ENCODE results near the gene KRT37.
"Not testable (repeated sequence)": the region's sequence is repeated elsewhere in the genome, so short reads cannot be mapped to it uniquely, and the experiment has no call there.

KRT37 gene

DNA sequence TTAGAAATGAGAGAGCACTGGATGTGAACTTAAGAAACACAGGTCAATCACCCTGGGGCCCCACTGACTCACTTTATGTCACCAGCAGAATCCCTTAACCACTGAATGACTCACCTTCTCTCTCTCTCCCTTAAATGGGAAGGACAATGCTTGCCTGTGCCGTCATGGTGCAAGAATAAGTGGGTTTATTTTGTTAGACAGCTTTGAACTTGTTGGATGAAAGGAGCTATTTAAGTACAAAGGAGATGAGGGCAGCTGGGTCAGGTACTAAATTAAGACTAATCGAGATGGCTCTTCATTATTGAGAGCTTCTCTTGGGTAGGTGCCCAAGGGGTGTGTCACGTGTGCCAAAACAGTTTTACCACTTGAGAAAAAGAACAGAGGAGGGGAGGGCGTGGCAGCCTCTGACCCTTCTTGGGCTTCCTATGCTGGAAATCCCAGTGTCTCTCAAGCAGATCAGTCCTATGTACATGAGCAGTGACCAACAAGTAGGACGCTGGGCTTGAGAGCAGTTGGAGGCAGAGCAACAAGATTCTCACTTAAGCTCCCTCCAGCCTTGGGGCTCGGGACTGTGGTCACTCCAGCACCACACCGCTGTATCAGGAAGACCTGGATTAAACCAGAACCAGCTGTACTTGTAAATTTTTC is 20.2 kb downstream of the KRT37 start:
- DNase-seq (ENCODE audit: low spot score): no peak

- no peak for DNase-seq (ENCODE audit: low spot score)
Observed at GRCh38 chr17:41403404-41404023, 20.9 kb downstream of the KRT37 start.

- no peak for DNase-seq (ENCODE audit: low spot score)
Observed at GRCh38 chr17:41402161-41402560, 22.2 kb downstream of the KRT37 start.

- DNase-seq (ENCODE audit: low spot score): no peak
Observed at GRCh38 chr17:41396996-41397660, 27.3 kb downstream of the KRT37 start, which contains the start of gene KRT31. KRT31 (minus strand) TSS chr17:41397608; CDS start chr17:41397539, 69 bp downstream.

DNA sequence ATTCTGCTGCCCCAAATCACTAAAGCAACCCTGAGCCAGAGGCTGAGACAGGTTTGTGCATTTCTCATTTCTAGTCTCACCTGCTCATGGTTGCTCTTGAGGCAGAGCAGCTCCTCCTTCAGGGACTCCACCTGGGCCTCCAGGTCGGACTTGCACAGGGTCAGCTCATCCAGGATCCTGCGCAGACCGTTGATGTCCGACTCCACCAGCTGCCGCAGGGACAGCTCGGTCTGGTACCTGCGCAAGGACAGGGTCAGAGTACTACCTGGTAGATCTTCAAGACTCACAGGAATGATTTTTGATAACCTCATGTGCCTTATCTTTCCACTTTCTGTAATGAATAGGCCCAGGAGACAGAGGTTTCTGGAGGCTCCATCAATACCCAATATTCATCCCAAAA is 28.0 kb downstream of the KRT37 start:
- DNase-seq (ENCODE audit: low spot score): no peak

DNA sequence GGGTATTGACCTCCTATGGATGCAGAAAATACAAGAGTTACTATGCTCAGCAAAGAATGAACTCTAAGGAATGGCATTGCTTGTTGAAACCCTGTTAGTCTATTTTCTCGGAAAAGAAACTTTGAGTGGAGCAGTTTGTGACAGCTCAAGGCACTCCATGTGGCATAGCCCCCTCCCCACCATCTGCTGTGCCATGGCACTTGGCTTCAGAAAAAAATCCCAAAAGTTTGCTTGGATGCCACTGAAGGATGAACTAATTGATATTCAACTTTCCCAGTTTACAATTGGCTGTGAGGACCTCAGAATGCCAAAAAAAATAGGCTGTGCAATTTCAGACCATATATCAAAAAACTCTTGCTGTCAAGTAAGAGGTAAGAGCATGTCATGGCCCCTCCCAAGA is 28.8 kb downstream of the KRT37 start:
- DNase-seq (ENCODE audit: low spot score): no peak

GRCh38 chr17:41395044-41395443 is 29.3 kb downstream of the KRT37 start:
- DNase-seq (ENCODE audit: low spot score): not testable (repeated sequence)

GRCh38 chr17:41394254-41394996 is 30.0 kb downstream of the KRT37 start:
- DNase-seq (ENCODE audit: low spot score): no peak

DNA sequence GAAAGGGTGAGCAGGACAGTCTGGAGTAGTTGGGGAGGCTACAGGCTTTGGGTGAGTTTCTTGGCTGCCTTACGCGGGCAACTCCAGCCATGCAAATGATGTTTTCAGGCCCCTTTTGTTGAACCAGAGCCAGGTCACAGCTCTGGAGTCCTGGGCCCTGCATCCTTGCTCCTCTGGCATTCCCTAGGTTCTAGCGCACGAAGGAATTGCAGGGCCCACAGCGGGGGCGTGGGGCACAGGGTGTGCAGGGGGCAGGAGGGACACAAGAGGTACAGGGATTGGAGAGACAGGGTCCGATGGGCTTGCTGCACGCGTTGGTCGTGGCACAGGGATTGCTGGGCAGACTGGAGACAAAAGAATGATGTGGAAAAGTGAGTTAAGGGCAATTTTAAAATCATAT is 30.6 kb downstream of the KRT37 start:
- no peak for DNase-seq (ENCODE audit: low spot score)

DNA sequence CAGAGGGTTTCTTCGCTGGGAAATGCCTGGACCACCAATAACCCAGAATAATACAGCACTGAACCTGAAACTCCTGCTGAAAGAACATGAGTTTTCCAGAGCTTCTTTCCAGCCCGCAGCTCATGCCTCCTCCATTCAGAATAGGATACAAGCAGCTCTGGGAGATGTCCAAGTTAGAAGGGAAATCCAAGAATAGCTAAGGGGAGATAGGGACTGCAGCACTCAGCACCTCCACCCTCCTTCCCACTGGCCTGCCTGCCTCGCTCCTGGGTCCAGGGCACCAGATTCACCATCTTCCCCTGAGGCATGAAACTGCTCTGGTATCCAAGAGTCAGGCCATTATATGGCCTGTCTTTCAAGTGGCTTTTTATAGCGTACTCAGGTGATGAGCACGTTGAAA is 31.1 kb downstream of the KRT37 start:
- no peak for DNase-seq (ENCODE audit: low spot score)

- no peak for DNase-seq (ENCODE audit: low spot score)
Observed at GRCh38 chr17:41392278-41392677, 32.1 kb downstream of the KRT37 start.

- no peak for DNase-seq (ENCODE audit: low spot score)
Observed at GRCh38 chr17:41391535-41391934, 32.9 kb downstream of the KRT37 start.

GRCh38 chr17:41390411-41390938 is 33.9 kb downstream of the KRT37 start:
- no peak for DNase-seq (ENCODE audit: low spot score)

GRCh38 chr17:41387670-41388069 is 36.7 kb downstream of the KRT37 start:
- no peak for DNase-seq (ENCODE audit: low spot score)

- no peak for DNase-seq (ENCODE audit: low spot score)
Observed at GRCh38 chr17:41386227-41386626, 38.2 kb downstream of the KRT37 start.

- peak; percentile 17 for DNase-seq (ENCODE audit: low spot score)
Observed at GRCh38 chr17:41383690-41384089, 40.7 kb downstream of the KRT37 start.

GRCh38 chr17:41382394-41382793 is 42.0 kb downstream of the KRT37 start:
- DNase-seq (ENCODE audit: low spot score): no peak

GRCh38 chr17:41381943-41382342 is 42.4 kb downstream of the KRT37 start, which contains the start of gene KRT34:
KRT34 (minus strand) TSS chr17:41382306; CDS start chr17:41382246, 60 bp downstream.
- DNase-seq (ENCODE audit: low spot score): not testable (repeated sequence)

GRCh38 chr17:41380091-41380490 is 44.3 kb downstream of the KRT37 start:
- DNase-seq (ENCODE audit: low spot score): not testable (repeated sequence)

DNA sequence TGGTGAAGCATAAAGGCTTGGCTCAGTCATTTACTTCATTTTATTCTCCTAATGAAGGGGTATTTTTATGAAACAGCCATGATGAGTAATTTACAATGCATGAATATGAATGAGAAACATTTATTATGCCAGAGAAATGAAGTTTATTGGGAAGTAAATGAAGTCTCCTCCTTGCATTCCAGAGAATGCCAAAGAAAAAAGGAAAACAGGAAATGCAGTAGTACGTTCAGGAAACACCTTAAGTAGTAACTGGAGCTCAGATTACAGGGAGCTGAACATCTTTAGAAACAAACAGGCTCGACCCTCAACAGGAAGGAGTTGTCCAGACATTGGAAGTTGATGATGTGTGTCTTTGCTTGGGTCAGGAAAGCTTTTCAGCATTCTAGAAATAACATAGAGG is 46.8 kb downstream of the KRT37 start:
- DNase-seq (ENCODE audit: low spot score): no peak
